Measurements from ENCODE around the gene ARHGAP4. TPM values are rescaled to one million over a fixed set of nuclear protein-coding genes. Genes with fewer than 3 reads are reported as not detected.

The ARHGAP4 gene
- polyA plus RNA-seq, 3 donors: 51.5 to 508 (median 64.4) TPM

DNA sequence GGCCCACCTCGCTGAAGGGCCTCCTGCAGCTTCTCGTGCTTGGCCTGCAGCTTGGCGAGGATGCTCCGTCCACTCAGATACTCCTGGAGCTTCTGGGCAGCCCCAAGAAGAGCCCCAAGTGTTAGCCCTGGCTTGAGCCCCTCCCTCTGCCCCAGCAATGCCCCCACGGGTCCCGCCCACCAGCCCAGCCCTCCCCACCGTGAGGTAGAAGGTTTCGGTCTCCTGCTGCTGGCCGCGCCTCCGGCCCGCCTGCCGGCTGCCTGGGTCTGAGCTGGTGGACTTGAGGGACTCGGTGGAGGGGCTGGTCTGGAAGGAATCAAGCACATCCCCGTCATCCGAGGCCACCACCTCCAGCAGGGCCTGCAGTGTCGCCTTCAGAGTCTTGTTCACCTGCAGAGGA lies 12.9 kb downstream of the ARHGAP4 start:
- Mint-ChIP-seq H3K36me3 (peaks cover 37 to 81% of the 10 kb centered on the region in 2 donors), H3K4me1 (no peaks in the 10 kb centered on the region), H3K27ac (no peak overlapping the region), H3K4me3 (no peak overlapping the region), H3K27me3 (ENCODE audit: low read depth in 3 of 3) (peaks cover 0 to 52% (median 0%) of the 10 kb centered on the region in 3 donors), H3K9me3 (peaks cover 0 to 5% (median 0%) of the 10 kb centered on the region in 7 donors)
- H2AFZ ChIP-seq (ENCODE audit: insufficient read depth, low read depth, low read length, poor library complexity, severe bottlenecking): no peak overlapping the region
- H3K36me3 ChIP-seq (replicated peaks in 1 of 2; ENCODE audit: control insufficient read depth in 1 of 2, insufficient read depth in 2 of 2, low read length in 2 of 2): peaks cover 75 to 85% of the 10 kb centered on the region in 2 donors
- H3K79me2 ChIP-seq (ENCODE audit: insufficient read depth, low read length): peaks cover 4% of the 10 kb centered on the region
- no peaks in the 10 kb centered on the region for H3K4me1 ChIP-seq (ENCODE audit: control insufficient read depth in 1 of 2, insufficient read depth in 2 of 2, low read length in 2 of 2)
- no peak overlapping the region for H3K4me2 ChIP-seq (replicated peaks; ENCODE audit: extremely low read depth, low read length, poor library complexity, severe bottlenecking)
- intact Hi-C loops (cut with micrococcal nuclease): no loop called here
- H3K9me3 ChIP-seq (replicated peaks in 1 of 2; ENCODE audit: control insufficient read depth in 1 of 2, insufficient read depth in 1 of 2, low read length in 2 of 2): no peaks in the 10 kb centered on the region
- TF ChIP-seq, protein P1, sequence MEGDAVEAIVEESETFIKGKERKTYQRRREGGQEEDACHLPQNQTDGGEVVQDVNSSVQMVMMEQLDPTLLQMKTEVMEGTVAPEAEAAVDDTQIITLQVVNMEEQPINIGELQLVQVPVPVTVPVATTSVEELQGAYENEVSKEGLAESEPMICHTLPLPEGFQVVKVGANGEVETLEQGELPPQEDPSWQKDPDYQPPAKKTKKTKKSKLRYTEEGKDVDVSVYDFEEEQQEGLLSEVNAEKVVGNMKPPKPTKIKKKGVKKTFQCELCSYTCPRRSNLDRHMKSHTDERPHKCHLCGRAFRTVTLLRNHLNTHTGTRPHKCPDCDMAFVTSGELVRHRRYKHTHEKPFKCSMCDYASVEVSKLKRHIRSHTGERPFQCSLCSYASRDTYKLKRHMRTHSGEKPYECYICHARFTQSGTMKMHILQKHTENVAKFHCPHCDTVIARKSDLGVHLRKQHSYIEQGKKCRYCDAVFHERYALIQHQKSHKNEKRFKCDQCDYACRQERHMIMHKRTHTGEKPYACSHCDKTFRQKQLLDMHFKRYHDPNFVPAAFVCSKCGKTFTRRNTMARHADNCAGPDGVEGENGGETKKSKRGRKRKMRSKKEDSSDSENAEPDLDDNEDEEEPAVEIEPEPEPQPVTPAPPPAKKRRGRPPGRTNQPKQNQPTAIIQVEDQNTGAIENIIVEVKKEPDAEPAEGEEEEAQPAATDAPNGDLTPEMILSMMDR (IDR thresholded peaks at IDR 0.05): no peak
- no peak for DNase-seq
- H3K4me3 ChIP-seq (replicated peaks in 1 of 3; ENCODE audit: low read depth in 2 of 3, low read length in 3 of 3): no peak overlapping the region
- H4K20me1 ChIP-seq (ENCODE audit: insufficient read depth, low read length): peaks cover 93% of the 10 kb centered on the region
- H3K9ac ChIP-seq (ENCODE audit: insufficient read depth, low read length, poor library complexity, severe bottlenecking): no peak overlapping the region
- no peak overlapping the region for H3K27ac ChIP-seq (ENCODE audit: low read depth in 1 of 2, low read length in 2 of 2)
- no peaks in the 10 kb centered on the region for H3K27me3 ChIP-seq (ENCODE audit: control insufficient read depth in 2 of 2, insufficient read depth in 2 of 2, low read length in 2 of 2)
- 91% methylated on average over 8 of the region's 17 CpGs for WGBS (ENCODE audit: insufficient coverage)

DNA sequence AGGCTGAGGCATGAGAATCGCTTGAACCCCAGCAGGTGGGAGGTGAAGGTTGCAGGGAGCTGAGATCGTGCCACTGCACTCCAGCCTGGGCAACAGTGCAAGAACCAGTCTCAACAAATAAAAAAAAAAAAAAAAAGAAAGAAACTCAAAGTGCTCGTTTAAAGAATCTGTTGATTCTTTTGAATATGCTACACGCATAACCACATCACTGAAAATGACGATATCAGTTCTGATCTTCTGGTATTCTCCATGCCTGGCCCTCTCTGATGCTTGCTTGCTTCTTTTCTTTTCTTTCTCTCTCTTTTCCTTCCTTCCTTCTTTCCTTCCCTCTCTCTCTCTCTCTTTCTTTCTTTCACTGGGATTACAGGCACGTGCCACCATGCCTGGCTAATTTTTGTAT lies 14.3 kb downstream of the ARHGAP4 start:
- H4K20me1 ChIP-seq (ENCODE audit: insufficient read depth, low read length): peaks cover 95% of the 10 kb centered on the region
- no peak overlapping the region for H3K27ac ChIP-seq (ENCODE audit: low read depth in 1 of 2, low read length in 2 of 2)
- TF ChIP-seq, protein P1 (IDR thresholded peaks at IDR 0.05): no peak
- 100% methylated on average over 2 of the region's 6 CpGs for WGBS (ENCODE audit: insufficient coverage)
- peak overlapping the region in 2 of 7 donors; percentile 50 to 74 for H3K27ac Mint-ChIP-seq
- no peak for DNase-seq
- no peak overlapping the region for H3K9ac ChIP-seq (ENCODE audit: insufficient read depth, low read length, poor library complexity, severe bottlenecking)
- H3K9me3 Mint-ChIP-seq: peaks cover 0 to 9% (median 2%) of the 10 kb centered on the region in 7 donors
- peaks cover 34 to 76% of the 10 kb centered on the region in 2 donors for H3K36me3 Mint-ChIP-seq
- peaks cover 0 to 50% (median 0%) of the 10 kb centered on the region in 3 donors for H3K27me3 Mint-ChIP-seq (ENCODE audit: low read depth in 3 of 3)
- H3K79me2 ChIP-seq (ENCODE audit: insufficient read depth, low read length): no peaks in the 10 kb centered on the region
- H3K4me1 Mint-ChIP-seq: no peaks in the 10 kb centered on the region
- no peak overlapping the region for H3K4me3 Mint-ChIP-seq
- H3K27me3 ChIP-seq (ENCODE audit: control insufficient read depth in 2 of 2, insufficient read depth in 2 of 2, low read length in 2 of 2): no peaks in the 10 kb centered on the region
- intact Hi-C loops (cut with micrococcal nuclease): no loop called here
- H3K4me2 ChIP-seq (replicated peaks; ENCODE audit: extremely low read depth, low read length, poor library complexity, severe bottlenecking): no peak overlapping the region
- H3K9me3 ChIP-seq (replicated peaks in 1 of 2; ENCODE audit: control insufficient read depth in 1 of 2, insufficient read depth in 1 of 2, low read length in 2 of 2): no peaks in the 10 kb centered on the region
- H2AFZ ChIP-seq (ENCODE audit: insufficient read depth, low read depth, low read length, poor library complexity, severe bottlenecking): no peak overlapping the region
- H3K4me1 ChIP-seq (ENCODE audit: control insufficient read depth in 1 of 2, insufficient read depth in 2 of 2, low read length in 2 of 2): no peaks in the 10 kb centered on the region
- H3K36me3 ChIP-seq (replicated peaks in 1 of 2; ENCODE audit: control insufficient read depth in 1 of 2, insufficient read depth in 2 of 2, low read length in 2 of 2): peaks cover 77 to 79% of the 10 kb centered on the region in 2 donors
- no peak overlapping the region for H3K4me3 ChIP-seq (replicated peaks in 1 of 3; ENCODE audit: low read depth in 2 of 3, low read length in 3 of 3)
